ENCODE results near the gene TOP2A.

DNA sequence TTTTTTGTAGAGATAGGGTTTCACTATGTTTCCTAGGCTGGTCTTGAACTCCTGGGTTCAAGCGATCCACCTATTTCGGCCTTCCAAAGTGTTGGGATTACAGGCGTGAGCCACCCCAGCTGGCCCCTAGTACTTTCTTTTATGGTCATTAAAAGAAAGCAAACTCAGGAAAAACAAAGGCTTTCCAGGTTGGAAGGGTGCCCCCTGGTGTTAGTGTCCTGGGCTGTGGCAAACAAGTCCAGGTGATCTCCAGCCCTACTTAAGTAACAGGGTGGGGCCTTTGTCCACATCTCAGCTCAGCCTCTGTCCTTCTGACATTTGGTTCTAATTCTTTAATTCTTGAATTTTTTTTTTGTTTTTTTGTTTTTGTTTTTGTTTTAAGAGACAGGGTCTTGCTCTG, 32.5 kb upstream of the TOP2A start:
- no peak for TF ChIP-seq EZH2 (IDR thresholded peaks at IDR 0.05; ENCODE audit: borderline replicate concordance, low read depth, low read length, severe bottlenecking)
- TF ChIP-seq, protein P1, sequence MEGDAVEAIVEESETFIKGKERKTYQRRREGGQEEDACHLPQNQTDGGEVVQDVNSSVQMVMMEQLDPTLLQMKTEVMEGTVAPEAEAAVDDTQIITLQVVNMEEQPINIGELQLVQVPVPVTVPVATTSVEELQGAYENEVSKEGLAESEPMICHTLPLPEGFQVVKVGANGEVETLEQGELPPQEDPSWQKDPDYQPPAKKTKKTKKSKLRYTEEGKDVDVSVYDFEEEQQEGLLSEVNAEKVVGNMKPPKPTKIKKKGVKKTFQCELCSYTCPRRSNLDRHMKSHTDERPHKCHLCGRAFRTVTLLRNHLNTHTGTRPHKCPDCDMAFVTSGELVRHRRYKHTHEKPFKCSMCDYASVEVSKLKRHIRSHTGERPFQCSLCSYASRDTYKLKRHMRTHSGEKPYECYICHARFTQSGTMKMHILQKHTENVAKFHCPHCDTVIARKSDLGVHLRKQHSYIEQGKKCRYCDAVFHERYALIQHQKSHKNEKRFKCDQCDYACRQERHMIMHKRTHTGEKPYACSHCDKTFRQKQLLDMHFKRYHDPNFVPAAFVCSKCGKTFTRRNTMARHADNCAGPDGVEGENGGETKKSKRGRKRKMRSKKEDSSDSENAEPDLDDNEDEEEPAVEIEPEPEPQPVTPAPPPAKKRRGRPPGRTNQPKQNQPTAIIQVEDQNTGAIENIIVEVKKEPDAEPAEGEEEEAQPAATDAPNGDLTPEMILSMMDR (IDR thresholded peaks at IDR 0.05; ENCODE audit: borderline replicate concordance, extremely low read depth, low read length, poor library complexity, severe bottlenecking) = peak; percentile 65

Measured in DND-41 (cell line).